ENCODE measurements around the gene PPP1CA.

- TF ChIP-seq CTCF (IDR thresholded peaks at IDR 0.05) (no peak), POLR2A (IDR thresholded peaks at IDR 0.05) (no peak)
Measured at GRCh38 chr11:67438158-67438902, 36.7 kb upstream of the PPP1CA start.

Data from thyroid gland (tissue), 4 donors.